Small intestine (tissue), 7 donors: ENCODE measurements around the gene CYFIP1. TPM values are rescaled to one million over a fixed set of nuclear protein-coding genes. Genes with fewer than 3 reads are reported as not detected.

Source experiments
- DNase-seq, 2 donors: peaks; one replicate each; pipeline versions ENCODE4 v3.0.0 to v3.0.0-alpha.2; 2013
- FAIRE-seq: peaks from 2 replicates; lab custom pipeline; 2012; peaks lifted over from hg19 to GRCh38; lab: Jason Lieb, UNC
- H3K27ac ChIP-seq, 3 donors: one replicate each; pipeline ENCODE4 v1.5.1; 2013; ENCODE audit warnings: low read length in 2 of 3, mild to moderate bottlenecking in 2 of 3, control low read depth in 1 of 3, inconsistent platforms in 1 of 3, low read depth in 1 of 3, moderate library complexity in 1 of 3
- H3K27me3 ChIP-seq, 3 donors: one replicate each; pipeline ENCODE4 v1.6.1; 2013; ENCODE audit warnings: low read length in 3 of 3, inconsistent platforms in 1 of 3; ENCODE audit not compliant: control insufficient read depth in 3 of 3, insufficient read depth in 3 of 3
- H3K36me3 ChIP-seq, 3 donors: one replicate each; pipeline ENCODE4 v1.6.1; 2013; ENCODE audit warnings: low read length in 3 of 3, inconsistent platforms in 1 of 3, low read depth in 1 of 3, mild to moderate bottlenecking in 1 of 3, moderate library complexity in 1 of 3; ENCODE audit not compliant: control insufficient read depth in 3 of 3, insufficient read depth in 2 of 3
- H3K4me1 ChIP-seq, 3 donors: one replicate each; pipeline ENCODE4 v1.6.1; 2013; ENCODE audit warnings: low read length in 2 of 3, inconsistent platforms in 1 of 3, low read depth in 1 of 3, mild to moderate bottlenecking in 1 of 3, moderate library complexity in 1 of 3; ENCODE audit not compliant: control insufficient read depth in 3 of 3, insufficient read depth in 2 of 3
- H3K4me3 ChIP-seq, 3 donors: one replicate each; pipeline ENCODE4 v1.5.1; 2013; ENCODE audit warnings: low read length in 3 of 3, control low read depth in 1 of 3, inconsistent platforms in 1 of 3, low read depth in 1 of 3, mild to moderate bottlenecking in 1 of 3, moderate library complexity in 1 of 3
- H3K9me3 ChIP-seq, 2 donors: one replicate each; pipeline ENCODE4 v1.6.1; 2013; ENCODE audit warnings: low read depth in 1 of 2, low read length in 1 of 2; ENCODE audit not compliant: control insufficient read depth in 2 of 2, insufficient read depth in 1 of 2
- WGBS, 3 donors: extraction: QIAGEN DNeasy Blood & Tissue Kit; methylation state at CpG; one replicate each; pipeline ENCODE4 v1.1.7; 2013; 5-methylcytosine and 5-hydroxymethylcytosine counted together
- polyA plus RNA-seq, 4 donors: library from polyadenylated mRNA; stranded (reverse) in 3 of 4; unstranded in 1 of 4; fragments of 200-250 nt in 3 of 4; fragments of 120-200 nt in 1 of 4; gene quantifications; one replicate each; pipeline versions ENCODE4 v1.2.1 to v1.2.3, GENCODE V29; 2013
- donor health status: healthy with polysubstance abuse.
- donor health status: control.
- donor health status: control.
- donor health status: Bipolar disorder and iron deficiency.
- donor health status: healthy.

Gene CYFIP1
- polyA plus RNA-seq, 4 donors = 35.9 to 93.9 (median 51.8) TPM

DNA sequence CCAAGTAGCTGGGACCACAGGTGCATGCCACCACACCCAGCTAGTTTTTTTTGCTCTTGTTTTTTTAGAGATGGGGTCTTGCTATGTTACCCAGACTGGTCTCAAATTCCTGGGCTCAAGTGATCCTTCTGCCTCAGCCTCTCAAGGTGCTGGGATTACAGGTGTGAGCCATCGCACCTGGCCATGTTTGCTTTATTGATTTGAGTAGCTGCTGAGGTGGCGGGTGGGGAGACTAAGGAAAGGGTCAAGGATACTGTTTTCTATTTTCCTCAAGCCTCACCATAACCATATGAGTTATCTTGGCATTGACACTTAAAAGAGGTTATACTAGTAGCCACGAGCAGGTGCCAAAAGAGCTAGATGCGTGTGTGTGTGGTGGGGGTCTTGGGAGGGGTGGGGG is 39.0 kb downstream of the CYFIP1 start:
- peaks cover 14 to 72% (median 23%) of the 10 kb centered on the region in 3 donors for H3K36me3 ChIP-seq
- H3K27me3 ChIP-seq = no peaks in the 10 kb centered on the region
- DNase-seq (no peak), FAIRE-seq (no peak)
- 76 to 92% (median 84%) methylated on average over 4 of the region's 4 CpGs for WGBS, 3 donors
- no peak overlapping the region for H3K27ac ChIP-seq
- no peaks in the 10 kb centered on the region for H3K9me3 ChIP-seq
- no peaks in the 10 kb centered on the region for H3K4me1 ChIP-seq
- no peak overlapping the region for H3K4me3 ChIP-seq

DNA sequence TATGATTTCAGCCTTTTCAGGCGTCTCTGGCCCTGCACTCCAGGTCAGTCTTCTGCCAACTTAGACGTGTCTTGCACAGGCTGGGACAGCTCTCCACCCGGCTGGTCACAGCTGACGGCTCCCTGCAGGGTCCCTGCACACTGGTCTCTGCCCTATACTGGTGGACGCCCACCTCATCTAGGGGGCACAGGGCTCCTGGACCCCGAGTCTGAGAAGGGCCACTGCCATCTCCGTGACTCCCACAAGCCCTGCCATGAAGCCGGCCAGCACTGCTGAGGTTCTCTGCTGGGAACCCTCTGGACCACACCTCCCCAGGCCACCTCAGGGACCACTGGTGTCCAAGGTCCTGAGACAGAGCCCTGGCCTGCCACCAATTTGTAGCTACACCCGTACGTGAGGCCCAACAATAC is 40.5 kb downstream of the CYFIP1 start:
- H3K9me3 ChIP-seq = no peaks in the 10 kb centered on the region
- H3K36me3 ChIP-seq = peaks cover 15 to 69% (median 23%) of the 10 kb centered on the region in 3 donors
- DNase-seq (no peak), FAIRE-seq (no peak)
- no peaks in the 10 kb centered on the region for H3K4me1 ChIP-seq
- H3K27ac ChIP-seq = no peak overlapping the region
- H3K4me3 ChIP-seq = no peak overlapping the region
- WGBS, 3 donors = 82 to 89% (median 88%) methylated on average over 9 to 10 of the region's 10 CpGs
- no peaks in the 10 kb centered on the region for H3K27me3 ChIP-seq

DNA sequence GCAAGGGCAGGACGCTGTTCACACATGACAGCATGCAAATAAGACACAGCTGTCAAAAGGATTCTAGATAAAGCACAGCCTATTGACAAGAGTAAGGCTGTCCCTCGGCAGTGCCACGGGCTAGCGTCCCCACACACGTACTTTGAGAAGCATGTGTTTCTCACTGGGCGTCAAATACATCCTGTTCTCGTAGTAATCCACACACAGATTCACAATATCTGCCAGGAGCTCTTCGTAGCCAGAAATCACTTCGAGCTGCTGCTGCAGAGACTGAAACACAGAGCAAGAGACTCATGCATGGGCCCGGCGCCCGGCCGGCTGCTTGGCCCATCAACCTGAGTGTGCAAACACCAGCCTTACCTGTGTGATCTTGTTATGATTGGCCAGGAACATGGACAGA is 41.1 kb downstream of the CYFIP1 start:
- H3K36me3 ChIP-seq = peaks cover 15 to 67% (median 20%) of the 10 kb centered on the region in 3 donors
- no peak for DNase-seq

DNA sequence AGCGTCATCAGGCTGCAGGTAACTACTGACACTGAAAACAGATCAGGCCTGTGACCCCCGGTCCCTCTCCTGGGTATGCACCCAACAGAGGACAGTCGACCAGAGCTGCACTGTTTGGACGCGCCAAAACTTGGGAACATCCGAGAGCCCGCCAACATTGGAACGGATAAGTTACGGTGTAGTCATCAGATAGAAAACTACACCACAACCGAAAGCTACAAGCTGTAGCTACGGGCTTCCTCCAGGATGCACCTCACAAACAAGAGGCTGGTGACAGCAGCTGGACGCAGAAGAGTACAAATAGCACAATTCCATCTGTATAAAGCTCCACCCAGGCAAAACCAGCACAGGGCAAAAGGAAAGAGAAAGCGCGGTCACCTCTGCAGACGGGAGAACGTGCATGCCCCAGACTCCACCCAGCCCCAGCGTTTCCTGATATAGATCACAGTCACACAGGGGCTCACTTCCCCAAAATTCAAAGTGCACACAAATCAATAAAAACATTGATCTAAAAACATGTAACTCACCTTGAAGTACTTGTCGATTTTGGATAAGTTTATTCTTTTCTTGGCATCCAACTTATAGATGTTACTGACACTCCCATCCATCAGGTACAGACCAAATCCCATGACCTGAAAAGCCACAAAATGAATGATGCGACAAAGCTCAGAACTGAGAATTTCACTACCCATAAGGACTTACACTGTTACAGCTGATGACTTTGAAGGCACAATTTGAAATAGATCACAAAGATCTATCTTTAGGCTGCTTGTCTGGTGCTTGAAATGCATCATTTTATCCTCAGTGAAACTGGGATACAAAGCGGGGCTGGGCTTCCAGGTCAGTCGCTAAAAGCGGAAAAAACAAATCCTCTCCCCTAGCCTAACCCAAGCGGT is 43.3 kb downstream of the CYFIP1 start:
- Histone ChIP-seq H3K27me3 (no peaks in the 10 kb centered on the region), H3K4me1 (no peaks in the 10 kb centered on the region), H3K27ac (no peak overlapping the region), H3K9me3 (no peaks in the 10 kb centered on the region), H3K36me3 (peaks cover 12 to 58% (median 20%) of the 10 kb centered on the region in 3 donors), H3K4me3 (no peak overlapping the region)
- DNase-seq (no peak), FAIRE-seq (no peak)
- WGBS, 3 donors = 87 to 94% (median 89%) methylated on average over 23 of the region's 23 CpGs

More for the DNA sequence above, 41.1 kb downstream of the CYFIP1 start:
- no peaks in the 10 kb centered on the region for H3K4me1 ChIP-seq
- no peaks in the 10 kb centered on the region for H3K9me3 ChIP-seq
- H3K27me3 ChIP-seq = no peaks in the 10 kb centered on the region
- no peak overlapping the region for H3K4me3 ChIP-seq
- 88 to 93% (median 91%) methylated on average over 13 of the region's 13 CpGs for WGBS, 3 donors
- no peak overlapping the region for H3K27ac ChIP-seq
- no peak for FAIRE-seq

DNA sequence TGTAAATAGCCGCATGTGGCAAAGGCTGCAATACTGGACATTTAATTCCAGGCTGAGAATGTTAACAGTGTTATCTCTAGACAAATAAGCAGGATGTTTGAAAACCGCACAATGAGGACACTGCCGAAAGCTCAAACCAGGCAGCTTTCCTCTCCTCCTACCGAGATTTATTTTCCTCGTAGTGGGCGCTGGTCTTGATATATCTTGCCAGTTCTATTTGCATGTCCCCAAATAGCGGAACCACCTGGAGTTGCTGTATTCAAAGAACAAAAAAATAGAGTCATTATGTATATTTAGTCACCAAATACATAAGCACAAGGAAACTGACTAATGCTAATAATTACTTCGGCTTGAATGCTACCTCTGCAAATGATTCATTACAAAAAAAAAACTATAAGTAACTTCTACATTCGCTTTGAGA is 46.5 kb downstream of the CYFIP1 start:
- DNase-seq = no peak

DNA sequence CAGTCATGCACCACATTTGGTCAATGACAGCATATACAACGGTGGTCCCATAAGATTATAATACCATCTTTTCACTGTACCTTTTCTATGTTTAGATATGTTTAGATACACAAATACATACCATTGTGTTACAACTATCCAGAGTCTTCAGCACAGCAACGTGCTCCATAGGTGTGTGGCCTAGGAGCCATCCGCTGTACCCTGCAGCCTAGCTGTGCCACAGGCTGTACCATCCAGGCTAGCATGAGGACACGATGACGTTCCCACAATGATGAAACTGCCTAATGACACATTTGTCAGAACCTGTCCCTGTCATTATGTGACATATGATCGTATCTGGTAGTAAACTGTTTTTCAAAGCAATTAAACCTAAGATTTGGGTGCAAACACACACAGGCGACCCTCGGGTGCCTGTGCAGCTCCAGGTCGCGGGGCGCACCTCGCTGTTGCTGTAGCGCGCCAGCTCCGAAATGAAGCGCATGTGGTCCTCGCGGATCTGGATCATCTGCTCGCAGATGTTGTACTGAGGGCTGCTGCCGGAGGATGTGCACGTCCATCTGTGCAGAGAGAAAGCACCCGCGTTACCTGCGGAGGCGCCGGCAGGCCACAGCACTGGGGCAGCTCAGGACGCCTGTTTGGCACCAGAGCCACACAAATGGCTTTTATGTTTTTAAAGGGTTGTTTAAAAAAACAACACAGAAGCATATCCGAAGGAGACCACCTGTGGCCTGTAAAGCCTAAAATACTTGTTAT is 48.2 kb downstream of the CYFIP1 start:
- peaks cover 7 to 34% (median 11%) of the 10 kb centered on the region in 3 donors for H3K36me3 ChIP-seq
- no peak for FAIRE-seq
- WGBS, 3 donors = 92 to 94% (median 92%) methylated on average over 28 of the region's 28 CpGs

More for the DNA sequence above, 46.5 kb downstream of the CYFIP1 start:
- H3K36me3 ChIP-seq = peaks cover 13 to 40% (median 22%) of the 10 kb centered on the region in 3 donors
- H3K9me3 ChIP-seq = no peaks in the 10 kb centered on the region
- H3K4me1 ChIP-seq = no peaks in the 10 kb centered on the region
- peak overlapping the region in 1 of 3 donors; percentile 12 for H3K4me3 ChIP-seq
- no peak for FAIRE-seq
- WGBS, 3 donors = 86 to 92% (median 89%) methylated on average over 9 of the region's 9 CpGs
- no peak overlapping the region for H3K27ac ChIP-seq
- no peaks in the 10 kb centered on the region for H3K27me3 ChIP-seq

DNA sequence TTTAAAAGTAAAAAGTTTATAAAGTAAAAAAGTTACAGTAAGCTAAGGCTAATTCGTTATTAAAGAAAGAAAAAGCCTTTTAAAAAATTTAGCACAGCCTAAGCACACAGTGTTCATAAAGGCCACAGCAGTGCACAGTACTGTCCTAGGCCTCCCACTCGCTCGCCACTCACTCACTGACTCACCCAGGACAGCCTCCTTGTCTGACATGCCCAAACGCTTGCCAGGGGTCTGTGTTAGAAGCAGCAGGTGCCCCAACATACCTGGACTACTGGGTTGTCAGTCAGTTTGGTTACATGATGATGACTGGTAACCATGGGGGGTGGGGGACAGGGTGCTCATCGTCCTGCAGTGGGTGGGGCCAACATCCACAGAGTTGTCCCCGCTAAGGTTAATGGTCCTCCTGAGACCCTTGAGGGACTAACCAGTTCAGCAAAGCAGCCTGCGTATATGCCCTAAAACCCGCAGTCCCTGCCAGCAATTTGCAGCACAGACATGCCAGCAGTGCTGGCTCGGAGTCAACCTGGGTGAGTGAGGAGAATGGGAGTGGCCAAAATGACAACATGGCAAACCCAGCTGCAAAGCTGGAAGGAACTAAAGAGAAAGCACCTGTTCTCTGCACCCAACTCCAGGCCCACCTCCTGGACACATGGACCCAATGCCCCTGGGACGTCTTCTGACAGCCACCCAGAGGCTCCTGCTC is 49.2 kb downstream of the CYFIP1 start:
- no peak for FAIRE-seq

More for the DNA sequence above, 48.2 kb downstream of the CYFIP1 start:
- no peak for DNase-seq
- H3K27ac ChIP-seq = no peak overlapping the region
- no peaks in the 10 kb centered on the region for H3K27me3 ChIP-seq
- H3K4me1 ChIP-seq = no peaks in the 10 kb centered on the region
- no peak overlapping the region for H3K4me3 ChIP-seq
- H3K9me3 ChIP-seq = no peaks in the 10 kb centered on the region

DNA sequence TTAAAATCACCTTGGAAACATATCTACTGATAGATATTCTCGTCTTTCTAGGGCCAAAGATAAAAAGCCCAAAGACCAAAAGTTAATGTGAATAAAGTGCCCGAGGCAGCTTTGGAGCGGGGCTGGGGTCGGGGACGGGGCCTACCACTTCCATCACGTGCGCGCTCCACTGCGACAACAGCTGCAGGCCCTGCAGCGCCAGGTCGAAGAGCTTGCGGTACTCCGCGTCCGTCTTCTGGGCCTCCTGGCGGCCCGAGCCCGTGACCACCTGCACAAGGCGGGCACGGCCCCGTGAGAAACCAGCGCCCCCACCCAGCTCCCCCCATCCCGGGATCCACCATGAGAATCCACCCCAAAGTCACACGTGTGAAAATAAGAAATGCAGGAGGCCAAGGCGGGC is 52.4 kb downstream of the CYFIP1 start:
- Histone ChIP-seq H3K27me3 (no peaks in the 10 kb centered on the region), H3K9me3 (no peaks in the 10 kb centered on the region), H3K27ac (no peak overlapping the region), H3K4me1 (no peaks in the 10 kb centered on the region), H3K4me3 (no peak overlapping the region), H3K36me3 (peaks cover 4 to 35% (median 6%) of the 10 kb centered on the region in 3 donors)
- DNase-seq = no peak
- 92 to 97% (median 97%) methylated on average over 24 to 25 of the region's 25 CpGs for WGBS, 3 donors
- no peak for FAIRE-seq

More for the DNA sequence above, 49.2 kb downstream of the CYFIP1 start:
- H3K27ac ChIP-seq = no peak overlapping the region
- no peaks in the 10 kb centered on the region for H3K27me3 ChIP-seq
- peak in 1 of 2 donors; percentile 41 for DNase-seq
- no peaks in the 10 kb centered on the region for H3K9me3 ChIP-seq
- 37 to 69% (median 54%) methylated on average over 10 of the region's 10 CpGs for WGBS, 3 donors
- H3K4me1 ChIP-seq = no peaks in the 10 kb centered on the region
- H3K4me3 ChIP-seq = no peak overlapping the region
- H3K36me3 ChIP-seq = peaks cover 4 to 31% (median 8%) of the 10 kb centered on the region in 3 donors
